ENCODE data around the gene MINDY1.

MINDY1 gene

DNA sequence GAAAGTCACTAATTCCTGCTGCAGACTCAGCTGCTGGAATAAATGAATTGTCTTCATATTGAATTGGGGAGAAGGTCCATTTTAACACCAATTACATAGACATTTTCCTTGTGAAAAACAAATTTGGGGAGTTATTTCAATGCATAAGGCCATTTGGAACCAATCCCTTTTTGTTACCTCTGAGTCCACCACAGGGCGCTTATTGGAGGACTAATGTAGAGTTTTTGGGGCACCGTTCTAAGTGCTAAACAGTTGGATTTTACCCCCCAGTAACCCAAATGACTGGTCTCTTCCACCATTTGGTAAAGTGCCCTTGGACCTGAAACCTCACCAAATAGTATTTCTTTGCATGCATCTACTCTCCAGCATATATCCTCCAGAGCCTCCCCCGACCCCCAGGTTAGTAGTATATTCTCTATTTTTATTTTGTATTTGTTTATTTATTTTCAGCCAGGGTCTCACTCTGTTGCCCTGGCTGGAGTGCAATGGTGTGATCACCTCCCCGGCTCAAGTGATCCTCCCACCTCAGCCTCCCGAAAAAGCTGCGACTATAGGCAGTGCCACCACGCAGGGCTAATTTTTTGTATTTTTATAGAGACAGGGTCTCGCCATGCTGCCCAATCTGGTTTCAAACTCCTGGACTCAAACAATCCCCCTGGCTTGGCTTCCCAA is 3.1 kb upstream of the MINDY1 start:
- peak overlapping the region; percentile 81 for H3K4me2 ChIP-seq (ENCODE audit: low read length)
- peak overlapping the region; percentile 79 for H3K4me3 ChIP-seq (ENCODE audit: low read depth, low read length)
- H3K27ac ChIP-seq: no peak overlapping the region
- peaks cover 15% of the 10 kb centered on the region for H3K4me1 ChIP-seq
- H3K9me3 ChIP-seq (ENCODE audit: control insufficient read depth, low read length): no peaks in the 10 kb centered on the region
- no peak overlapping the region for H3K9ac ChIP-seq
- no peaks in the 10 kb centered on the region for H3K27me3 ChIP-seq (ENCODE audit: control insufficient read depth, insufficient read depth, low read length)
- H3K36me3 ChIP-seq (ENCODE audit: control insufficient read depth, insufficient read depth, low read length): no peaks in the 10 kb centered on the region
- no peak for TF ChIP-seq CTCF (IDR thresholded peaks at IDR 0.05)
- no peak overlapping the region for H2AFZ ChIP-seq
- H3K79me2 ChIP-seq: peaks cover 2% of the 10 kb centered on the region

DNA sequence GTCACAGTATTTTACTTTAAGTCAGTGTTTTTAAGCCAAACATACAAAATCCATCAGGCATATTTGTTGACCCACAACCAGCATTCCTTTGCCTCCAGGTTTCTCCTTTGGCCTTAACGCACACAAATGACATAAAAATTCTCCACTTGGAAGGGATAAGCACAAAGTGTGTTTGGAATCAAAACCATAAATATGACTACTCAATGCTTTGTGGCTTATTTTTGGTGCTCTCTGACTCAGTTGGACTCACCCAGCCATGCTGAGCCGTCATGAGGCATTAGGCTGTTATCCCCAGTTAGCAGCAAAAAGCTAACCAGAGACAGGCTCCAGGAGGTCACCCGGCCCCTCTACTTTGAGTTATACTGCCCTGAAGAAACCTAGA is 2.5 kb upstream of the MINDY1 start:
- TF ChIP-seq CTCF (IDR thresholded peaks at IDR 0.05): no peak
- Histone ChIP-seq H3K36me3 (ENCODE audit: control insufficient read depth, insufficient read depth, low read length) (no peaks in the 10 kb centered on the region), H3K79me2 (peaks cover 1% of the 10 kb centered on the region), H3K27me3 (ENCODE audit: control insufficient read depth, insufficient read depth, low read length) (no peaks in the 10 kb centered on the region), H3K9ac (no peak overlapping the region), H2AFZ (peak overlapping the region; percentile 33), H3K4me2 (ENCODE audit: low read length) (peak overlapping the region; percentile 81), H3K27ac (peak overlapping the region; percentile 95), H3K4me1 (peaks cover 15% of the 10 kb centered on the region), H3K9me3 (ENCODE audit: control insufficient read depth, low read length) (no peaks in the 10 kb centered on the region), H3K4me3 (ENCODE audit: low read depth, low read length) (peak overlapping the region; percentile 79)

DNA sequence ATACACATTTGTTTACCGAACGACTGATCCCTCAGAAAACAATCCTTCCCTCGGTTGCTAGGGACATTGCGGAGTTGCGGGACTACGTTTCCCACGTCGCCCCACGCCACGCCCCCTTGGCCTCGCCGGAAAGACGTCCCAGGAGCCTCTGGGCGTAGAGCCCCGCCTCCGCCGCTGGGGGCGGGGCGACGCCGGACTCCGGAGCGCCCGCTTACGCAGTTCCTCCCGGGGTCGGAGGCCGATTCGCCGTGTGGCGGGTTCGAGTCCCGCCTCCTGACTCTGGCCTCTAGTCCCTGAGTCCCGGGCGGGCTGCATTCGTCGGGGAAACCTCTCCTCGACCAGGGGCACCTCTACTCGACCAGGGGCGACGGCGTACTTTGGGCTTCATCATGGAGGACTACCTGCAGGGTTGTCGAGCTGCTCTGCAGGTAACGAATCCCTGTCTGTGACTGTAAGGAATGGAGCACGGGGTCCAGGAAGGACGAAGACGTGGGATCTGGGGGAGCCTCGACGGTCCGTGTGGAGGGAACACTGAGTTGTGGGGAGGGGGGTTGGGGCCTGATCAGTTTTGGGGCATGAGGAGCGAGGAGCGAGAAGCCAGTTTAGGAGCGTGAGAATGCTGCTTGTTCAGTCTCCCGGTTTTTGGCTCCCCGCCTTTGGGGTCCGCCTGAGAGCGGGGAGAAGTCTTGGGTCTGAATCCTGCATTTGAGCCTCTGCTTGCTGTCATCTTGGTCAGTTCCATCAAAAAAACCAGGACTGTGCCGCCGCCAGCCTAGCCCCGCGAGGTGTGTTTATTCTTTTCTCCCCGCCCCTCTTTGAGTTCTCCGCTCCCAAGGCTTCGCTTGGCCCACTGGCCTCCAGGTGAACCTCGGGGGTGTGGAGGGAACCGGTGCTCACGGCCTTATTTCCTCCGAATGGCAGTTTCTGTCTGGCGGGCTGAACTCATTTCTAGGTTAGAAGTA is 1.8 kb upstream of the MINDY1 start, which contains the start of gene PRUNE1:
PRUNE1 (plus strand) TSS at position 206 of the 962 bp plus-strand sequence; CDS start at position 390, 184 bp downstream.
- TF ChIP-seq CTCF (IDR thresholded peaks at IDR 0.05): no peak
- H3K27ac ChIP-seq: peak within 1 kb of the TSS; percentile 95
- no peaks in the 10 kb centered on the region for H3K9me3 ChIP-seq (ENCODE audit: control insufficient read depth, low read length)
- no peaks in the 10 kb centered on the region for H3K36me3 ChIP-seq (ENCODE audit: control insufficient read depth, insufficient read depth, low read length)
- no peaks in the 10 kb centered on the region for H3K27me3 ChIP-seq (ENCODE audit: control insufficient read depth, insufficient read depth, low read length)
- peaks cover 15% of the 10 kb centered on the region for H3K4me1 ChIP-seq
- H3K9ac ChIP-seq: peak within 1 kb of the TSS; percentile 53
- peak within 1 kb of the TSS; percentile 83 for H2AFZ ChIP-seq
- H3K4me3 ChIP-seq (ENCODE audit: low read depth, low read length): peak within 1 kb of the TSS; percentile 79
- H3K79me2 ChIP-seq: peaks cover 5% of the 10 kb centered on the region
- H3K4me2 ChIP-seq (ENCODE audit: low read length): peak within 1 kb of the TSS; percentile 81

- TF ChIP-seq CTCF (IDR thresholded peaks at IDR 0.05): no peak
Observed at GRCh38 chr1:151007853-151008243, 1.1 kb upstream of the MINDY1 start.

More at GRCh38 chr1:151007853-151008243, 1.1 kb upstream of the MINDY1 start:
- no peaks in the 10 kb centered on the region for H3K36me3 ChIP-seq (ENCODE audit: control insufficient read depth, insufficient read depth, low read length)
- H3K79me2 ChIP-seq: peaks cover 5% of the 10 kb centered on the region
- H3K4me2 ChIP-seq (ENCODE audit: low read length): peak overlapping the region; percentile 63
- H3K4me1 ChIP-seq: peaks cover 11% of the 10 kb centered on the region
- peak overlapping the region; percentile 82 for H2AFZ ChIP-seq
- H3K27ac ChIP-seq: peak overlapping the region; percentile 95
- H3K27me3 ChIP-seq (ENCODE audit: control insufficient read depth, insufficient read depth, low read length): no peaks in the 10 kb centered on the region
- no peaks in the 10 kb centered on the region for H3K9me3 ChIP-seq (ENCODE audit: control insufficient read depth, low read length)
- peak overlapping the region; percentile 79 for H3K4me3 ChIP-seq (ENCODE audit: low read depth, low read length)
- peak overlapping the region; percentile 37 for H3K9ac ChIP-seq

All from parathyroid adenoma (tissue), 2 donors.